NCI-H226 (cell line): Measurements from ENCODE around the gene CDH12.
A peak's percentile ranks its signal among the peaks of the same experiment; 100 is the strongest.

ENCODE experiments used
- DNase-seq: peaks from one replicate; pipeline ENCODE4 v3.0.0-alpha.2; 2015

CDH12 gene

GRCh38 chr5:21806943-21807342 is 1046.2 kb downstream of the CDH12 start:
- DNase-seq: peak; percentile 74

GRCh38 chr5:21806271-21806670 is 1046.9 kb downstream of the CDH12 start:
- no peak for DNase-seq

- no peak for DNase-seq
Observed at GRCh38 chr5:21802869-21803490, 1050.2 kb downstream of the CDH12 start.

GRCh38 chr5:21802100-21802499 is 1051.0 kb downstream of the CDH12 start:
- no peak for DNase-seq

- DNase-seq: peak; percentile 18
Observed at GRCh38 chr5:21792748-21793147, 1060.4 kb downstream of the CDH12 start.

GRCh38 chr5:21791304-21791703 is 1061.8 kb downstream of the CDH12 start:
- DNase-seq: no peak

GRCh38 chr5:21784487-21784886 is 1068.7 kb downstream of the CDH12 start:
- DNase-seq: no peak

- no peak for DNase-seq
Observed at GRCh38 chr5:21783074-21783679, 1070.0 kb downstream of the CDH12 start.

GRCh38 chr5:21776466-21776865 is 1076.7 kb downstream of the CDH12 start:
- DNase-seq: no peak

- peak; percentile 66 for DNase-seq
Observed at GRCh38 chr5:21774801-21775200, 1078.3 kb downstream of the CDH12 start.

- DNase-seq: no peak
Observed at GRCh38 chr5:21774281-21774680, 1078.9 kb downstream of the CDH12 start.

- no peak for DNase-seq
Observed at GRCh38 chr5:21773456-21773855, 1079.7 kb downstream of the CDH12 start.

- no peak for DNase-seq
Observed at GRCh38 chr5:21765406-21765805, 1087.7 kb downstream of the CDH12 start.

GRCh38 chr5:21739096-21739495 is 1114.0 kb downstream of the CDH12 start:
- no peak for DNase-seq

GRCh38 chr5:21723500-21723899 is 1129.6 kb downstream of the CDH12 start:
- no peak for DNase-seq

- DNase-seq: peak; percentile 24
Observed at GRCh38 chr5:21711866-21712758, 1141.0 kb downstream of the CDH12 start.

GRCh38 chr5:21709770-21710169 is 1143.4 kb downstream of the CDH12 start:
- DNase-seq: no peak

- DNase-seq: no peak
Observed at GRCh38 chr5:21704974-21705668, 1148.0 kb downstream of the CDH12 start.

- no peak for DNase-seq
Observed at GRCh38 chr5:21701317-21701716, 1151.8 kb downstream of the CDH12 start.
